GM12878 (cell line): ENCODE results near the gene JUN. TPM values are rescaled to one million over a fixed set of nuclear protein-coding genes. Genes with fewer than 3 reads are reported as not detected.

Experiments used
- ATAC-seq: fragments of 200-7000 bp; cut with Tn5 transposase; 3 replicates; pipeline ENCODE4 v1.9.1; 2020; ENCODE audit warnings: mild to moderate bottlenecking, moderate library complexity
- BruUV-seq: library from RNA; stranded (reverse); fragments of 400-500 nt; replicated peaks from 2 replicates; lab custom pipeline; 2021; lab: Mats Ljungman, UMichigan
- CTCF ChIA-PET: fragments of 300-600 bp; sonication (Branson Sonifier 250); formaldehyde crosslinking; extraction: SDS; loops from one replicate; lab custom pipeline; 2021; ENCODE audit warnings: inconsistent platforms; lab: Yijun Ruan, JAX
- POLR2A ChIA-PET: fragments of 350-600 bp; formaldehyde crosslinking; extraction: SDS; loops from one replicate; lab custom pipeline; 2021; ENCODE audit warnings: inconsistent platforms; lab: Charles Lee
- RAD21 ChIA-PET: fragments of 300-600 bp; sonication (Branson Sonifier 250); formaldehyde crosslinking; loops from one replicate; lab custom pipeline; 2023; ENCODE audit warnings: antibody characterized with exemption; ENCODE audit not compliant: unreplicated experiment; lab: Charles Lee
- SMC1A ChIA-PET: fragments of 300-600 bp; sonication (Branson Sonifier 250); formaldehyde crosslinking; loops from one replicate; lab custom pipeline; 2023; ENCODE audit not compliant: unreplicated experiment, uncharacterized antibody; lab: Charles Lee
- DNase-seq: peaks from one replicate; pipeline ENCODE4 v3.0.0-alpha.2; 2011; ENCODE audit warnings: low read depth, low spot score
- FAIRE-seq: peaks from 3 replicates; lab custom pipeline; 2011; peaks lifted over from hg19 to GRCh38; lab: Jason Lieb, UNC
- H2AFZ ChIP-seq: 2 replicates; pipeline ENCODE4 v1.6.0; 2011; ENCODE audit warnings: low read depth, low read length, control low read depth; ENCODE audit not compliant: control insufficient read depth
- H3K27ac ChIP-seq: 2 replicates; pipeline ENCODE4 v1.5.1; 2011; ENCODE audit warnings: control low read depth; ENCODE audit not compliant: control insufficient read depth, insufficient read depth
- H3K27me3 ChIP-seq, 2 experiments: replicated peaks in 1 of 2; 2 replicates each; pipeline versions ENCODE4 v1.6.0 to v1.6.1; 2011; ENCODE audit warnings: low read length in 1 of 2; ENCODE audit not compliant: control insufficient read depth in 2 of 2, insufficient read depth in 2 of 2
- H3K36me3 ChIP-seq, 2 experiments: 2 replicates each; pipeline ENCODE4 v1.5.1; 2011; ENCODE audit warnings: low read length in 1 of 2; ENCODE audit not compliant: control insufficient read depth in 2 of 2, insufficient read depth in 2 of 2
- H3K4me1 ChIP-seq: 2 replicates; pipeline ENCODE4 v1.6.1; 2011; ENCODE audit warnings: mild to moderate bottlenecking, low read length, moderate library complexity, mixed read lengths; ENCODE audit not compliant: control insufficient read depth, insufficient read depth
- H3K4me2 ChIP-seq: 2 replicates; pipeline ENCODE4 v1.6.0; 2011; ENCODE audit warnings: control low read depth; ENCODE audit not compliant: control insufficient read depth, insufficient read depth
- H3K4me3 ChIP-seq: fragments of 200-600 bp; sonication (generic); 2 replicates; pipeline ENCODE4 v1.5.1; 2016
- H3K79me2 ChIP-seq: 2 replicates; pipeline ENCODE4 v1.6.0; 2011; ENCODE audit warnings: low read length; ENCODE audit not compliant: control insufficient read depth, insufficient read depth
- H3K9ac ChIP-seq: 2 replicates; pipeline ENCODE4 v1.8.0; 2011; ENCODE audit warnings: low read length, control low read depth, mixed read lengths; ENCODE audit not compliant: control insufficient read depth, insufficient read depth
- H3K9me3 ChIP-seq: replicated peaks from 3 replicates; pipeline ENCODE4 v1.5.1; 2011; ENCODE audit warnings: mild to moderate bottlenecking, low read length; ENCODE audit not compliant: control insufficient read depth, insufficient read depth
- H4K20me1 ChIP-seq: 2 replicates; pipeline ENCODE4 v1.6.0; 2011; ENCODE audit not compliant: control insufficient read depth, insufficient read depth
- IKZF2 ChIP-seq, 2 experiments: fragments of 450-650 bp; IDR thresholded peaks; 2 replicates each; pipeline ENCODE4 v1.6.1; 2017; ENCODE audit warnings: mild to moderate bottlenecking in 2 of 2, moderate library complexity in 2 of 2
- KDM1A ChIP-seq: fragments of 200-600 bp; sonication (generic); IDR thresholded peaks from 2 replicates; pipeline ENCODE4 v1.6.1; 2016; ENCODE audit warnings: borderline replicate concordance
- KLF5 ChIP-seq: fragments of 450-650 bp; IDR thresholded peaks from 2 replicates; pipeline ENCODE4 v1.6.1; 2014; ENCODE audit warnings: mild to moderate bottlenecking; ENCODE audit not compliant: partially characterized antibody
- NR2C2 ChIP-seq: IDR thresholded peaks from 2 replicates; pipeline ENCODE4 v1.6.1; 2011; ENCODE audit warnings: borderline replicate concordance, low read depth; ENCODE audit not compliant: control insufficient read depth, insufficient read length
- PAX5 ChIP-seq: IDR thresholded peaks from 2 replicates; pipeline ENCODE4 v1.6.1; 2011; ENCODE audit warnings: low read depth, low read length, borderline replicate concordance
- POLR2AphosphoS2 ChIP-seq: IDR thresholded peaks from 2 replicates; pipeline ENCODE4 v1.6.1; 2011; ENCODE audit warnings: low read depth, mild to moderate bottlenecking, low read length, improper control_type of control experiment, moderate library complexity
- POLR2AphosphoS5 ChIP-seq: IDR thresholded peaks from 2 replicates; pipeline ENCODE4 v1.6.1; 2011; ENCODE audit warnings: mild to moderate bottlenecking, low read length, inconsistent platforms
- SUZ12 ChIP-seq: fragments of 200-600 bp; sonication (generic); IDR thresholded peaks from one replicate; pipeline ENCODE4 v1.6.1; 2018; ENCODE audit warnings: antibody characterized with exemption, mild to moderate bottlenecking; ENCODE audit not compliant: unreplicated experiment
- ZNF384 ChIP-seq: IDR thresholded peaks from 2 replicates; pipeline ENCODE4 v1.6.1; 2012; ENCODE audit warnings: low read depth, mild to moderate bottlenecking, low read length, improper control_type of control experiment, borderline replicate concordance
- WGBS: methylation state at CpG from one replicate; pipeline ENCODE4 v1.1.6; 2016; ENCODE audit warnings: low lambda C conversion rate; ENCODE audit not compliant: insufficient replicate concordance, insufficient coverage; ENCODE audit errors: missing lambda C conversion rate; 5-methylcytosine and 5-hydroxymethylcytosine counted together
- in situ Hi-C: fragments of 300-500 bp; cut with MboI; formaldehyde crosslinking; loops from 9 replicates; pipeline ENCODE4 v1.14.3; 2018; ENCODE audit warnings: mixed read lengths
- intact Hi-C: fragments of 100-400 bp; cut with micrococcal nuclease; formaldehyde crosslinking; loops from one replicate; pipeline ENCODE4 v1.14.2; 2022; ENCODE audit not compliant: unreplicated experiment
- polyA plus RNA-seq, 11 experiments: library from polyadenylated mRNA; depleted of rRNA in 4 of 11; unstranded in 6 of 11; stranded (reverse) in 5 of 11; fragments of >200 nt; fragmentation: Nextera tagmentation in 4 of 11; fragmentation: Illumina TruSeq in 1 of 11; extraction: Ambion mirVana in 4 of 11; extraction: Trizol in 1 of 11; gene quantifications; 1 replicate in 1 of 11; 2 replicates in 10 of 11; pipeline versions ENCODE4 v1.2.1 to v1.2.3, GENCODE V29; 2011 to 2016; ENCODE audit warnings: inconsistent platforms in 2 of 11, missing spikeins in 2 of 11, low read depth in 1 of 11
- total RNA-seq, 4 experiments: library from RNA; depleted of rRNA in 3 of 4; stranded (reverse); fragments of >200 nt in 3 of 4; fragmentation: Illumina TruSeq in 1 of 4; extraction: Trizol in 1 of 4; gene quantifications; 2 replicates each; pipeline versions ENCODE4 v1.2.1 to v1.2.3, GENCODE V29; 2013 to 2021

The JUN gene
- total and polyA plus RNA-seq, 10 of the 15 experiments (the other 5 are each of a cell fraction or from before 2014, with no cell fraction given) = 0.18 to 8.4 (median 2.8) TPM

- ChIA-PET RAD21 (no interaction called here), POLR2A (no interaction called here), SMC1A (no interaction called here), CTCF (interaction anchor here (1.1 kb wide), 1 partner anchor 899 kb away, joined by 3 read pairs; no protein-coding TSS in a partner anchor)
- H3K4me1 ChIP-seq = no peaks in the 10 kb centered on the region
- no peak for TF ChIP-seq NR2C2
- TF ChIP-seq POLR2AphosphoS5 = no peak
- no peak for TF ChIP-seq IKZF2 (IDR thresholded peaks at IDR 0.05)
- no peak for TF ChIP-seq PAX5
- no peak for TF ChIP-seq KLF5
- TF ChIP-seq ZNF384 = no peak
- no peak for TF ChIP-seq KDM1A
- no peak for TF ChIP-seq POLR2AphosphoS2
- TF ChIP-seq SUZ12 = no peak
- WGBS = 35% methylated on average over 1 of the region's 1 CpG
- H3K36me3 ChIP-seq = no peaks in the 10 kb centered on the region
- H3K9me3 ChIP-seq = no peaks in the 10 kb centered on the region
- in situ Hi-C loops = no loop called here
- BruUV-seq = no TSS peak
- ATAC-seq (no peak), FAIRE-seq (no peak), DNase-seq (no peak)
- H3K4me2 ChIP-seq = no peak overlapping the region
- intact Hi-C loops = no loop called here
- H3K27me3 ChIP-seq = no peaks in the 10 kb centered on the region
- no peak overlapping the region for H2AFZ ChIP-seq
- no peak overlapping the region for H3K27ac ChIP-seq
- H4K20me1 ChIP-seq = no peaks in the 10 kb centered on the region
- no peak overlapping the region for H3K4me3 ChIP-seq
- no peak overlapping the region for H3K9ac ChIP-seq
- H3K79me2 ChIP-seq = no peaks in the 10 kb centered on the region
Observed at GRCh38 chr1:58799650-58800049, 15.8 kb upstream of the JUN start.
